HEK293 (cell line): ENCODE results near the gene KCNK17.
A peak's percentile ranks its signal among the peaks of the same experiment; 100 is the strongest.

Source experiments
- CTCF ChIA-PET: fragments of 350-600 bp; formaldehyde crosslinking; extraction: SDS; loops from one replicate; lab custom pipeline; 2021; ENCODE audit warnings: antibody characterized with exemption; lab: Yijun Ruan, JAX
- POLR2A ChIA-PET: fragments of 300-600 bp; formaldehyde crosslinking; extraction: SDS; loops from one replicate; lab custom pipeline; 2020; ENCODE audit warnings: antibody characterized with exemption, inconsistent platforms; lab: Yijun Ruan, JAX
- H3K27ac ChIP-seq: fragments of 200-500 bp; sonication (Bioruptor generic); 2 replicates; pipeline ENCODE4 v1.5.1; 2014; ENCODE audit warnings: low read depth, low read length, control low read depth, inconsistent platforms; ENCODE audit errors: extremely low read depth
- H3K36me3 ChIP-seq, 2 experiments: fragments of 200-500 bp in 1 of 2; sonication (Bioruptor generic) in 1 of 2; 1 replicate in 1 of 2; 2 replicates in 1 of 2; pipeline ENCODE4 v1.5.1; 2014 to 2017; ENCODE audit warnings: inconsistent platforms in 2 of 2, low read length in 2 of 2; ENCODE audit not compliant: control insufficient read depth in 2 of 2, insufficient read depth in 1 of 2
- H3K4me1 ChIP-seq: fragments of 200-500 bp; sonication (Bioruptor generic); 2 replicates; pipeline ENCODE4 v1.5.1; 2014; ENCODE audit warnings: mild to moderate bottlenecking, low read length, inconsistent platforms; ENCODE audit not compliant: control insufficient read depth, insufficient read depth
- H3K4me3 ChIP-seq: 2 replicates; pipeline ENCODE4 v1.5.1; 2011; ENCODE audit warnings: low read depth, mild to moderate bottlenecking, control low read depth, low read length, moderate library complexity
- H3K9me3 ChIP-seq: fragments of 200-500 bp; sonication (Bioruptor generic); 2 replicates; pipeline ENCODE4 v1.5.1; 2014; ENCODE audit warnings: low read depth, low read length, inconsistent platforms; ENCODE audit not compliant: control insufficient read depth, insufficient read depth
- EGR2 ChIP-seq: fragments of 450-650 bp; formaldehyde crosslinking; IDR thresholded peaks from 2 replicates; pipeline ENCODE4 v1.5.1; 2016; ENCODE audit warnings: low read depth, missing biosample characterization, missing genetic modification characterization
- GLI4 ChIP-seq: fragments of 450-650 bp; formaldehyde crosslinking; IDR thresholded peaks from 2 replicates; pipeline ENCODE4 v1.5.1; 2016; ENCODE audit warnings: missing biosample characterization, missing genetic modification characterization
- GLIS1 ChIP-seq: fragments of 450-650 bp; formaldehyde crosslinking; IDR thresholded peaks from 2 replicates; pipeline ENCODE4 v1.5.1; 2016; ENCODE audit warnings: missing biosample characterization, missing genetic modification characterization
- KLF9 ChIP-seq: fragments of 450-650 bp; formaldehyde crosslinking; IDR thresholded peaks from 2 replicates; pipeline ENCODE4 v1.5.1; 2016; ENCODE audit warnings: missing biosample characterization, missing genetic modification characterization, low read depth
- MZF1 ChIP-seq: fragments of 450-650 bp; formaldehyde crosslinking; IDR thresholded peaks from 2 replicates; pipeline ENCODE4 v1.5.1; 2017; ENCODE audit warnings: missing biosample characterization, missing genetic modification characterization, borderline replicate concordance
- SCRT1 ChIP-seq: fragments of 450-650 bp; formaldehyde crosslinking; IDR thresholded peaks from 2 replicates; pipeline ENCODE4 v1.5.1; 2016; ENCODE audit warnings: missing biosample characterization, missing genetic modification characterization, borderline replicate concordance
- SETDB1 ChIP-seq: IDR thresholded peaks from one replicate; pipeline ENCODE4 v1.6.1; 2017; ENCODE audit warnings: mild to moderate bottlenecking, low read length, moderate library complexity, mixed read lengths; ENCODE audit not compliant: insufficient read length
- SP3 ChIP-seq: fragments of 450-650 bp; formaldehyde crosslinking; IDR thresholded peaks from 2 replicates; pipeline ENCODE4 v1.5.1; 2016; ENCODE audit warnings: missing biosample characterization, missing genetic modification characterization
- TRIM28 ChIP-seq: IDR thresholded peaks from 2 replicates; pipeline ENCODE4 v1.6.1; 2011; ENCODE audit warnings: low read length, control low read depth, borderline replicate concordance
- ZFHX2 ChIP-seq: fragments of 450-650 bp; formaldehyde crosslinking; conservative IDR thresholded peaks from 2 replicates; pipeline ENCODE4 v1.5.1; 2016; ENCODE audit warnings: missing biosample characterization, missing genetic modification characterization
- ZFP3 ChIP-seq: fragments of 450-650 bp; formaldehyde crosslinking; IDR thresholded peaks from 2 replicates; pipeline ENCODE4 v1.5.1; 2016; ENCODE audit warnings: low read depth, missing biosample characterization, missing genetic modification characterization
- ZNF16 ChIP-seq: fragments of 450-650 bp; formaldehyde crosslinking; IDR thresholded peaks from 2 replicates; pipeline ENCODE4 v1.5.1; 2016; ENCODE audit warnings: low read depth, missing biosample characterization, missing genetic modification characterization
- ZNF473 ChIP-seq: fragments of 450-650 bp; formaldehyde crosslinking; IDR thresholded peaks from 2 replicates; pipeline ENCODE4 v1.5.1; 2017; ENCODE audit warnings: missing biosample characterization, missing genetic modification characterization
- ZNF510 ChIP-seq: fragments of 450-650 bp; formaldehyde crosslinking; IDR thresholded peaks from 2 replicates; pipeline ENCODE4 v1.5.1; 2018; ENCODE audit warnings: mild to moderate bottlenecking, missing genetic modification characterization, missing biosample characterization; ENCODE audit not compliant: insufficient replicate concordance
- ZNF558 ChIP-seq: fragments of 450-650 bp; formaldehyde crosslinking; IDR thresholded peaks from 2 replicates; pipeline ENCODE4 v1.5.1; 2016; ENCODE audit warnings: missing biosample characterization, missing genetic modification characterization
- ZNF600 ChIP-seq: fragments of 450-650 bp; formaldehyde crosslinking; IDR thresholded peaks from 2 replicates; pipeline ENCODE4 v1.5.1; 2016; ENCODE audit warnings: missing biosample characterization, missing genetic modification characterization
- ZNF610 ChIP-seq: fragments of 450-650 bp; formaldehyde crosslinking; IDR thresholded peaks from 2 replicates; pipeline ENCODE4 v1.5.1; 2016; ENCODE audit warnings: missing biosample characterization, missing genetic modification characterization, borderline replicate concordance
- ZNF776 ChIP-seq: fragments of 450-650 bp; formaldehyde crosslinking; IDR thresholded peaks from 2 replicates; pipeline ENCODE4 v1.5.0; 2017; ENCODE audit warnings: missing biosample characterization, missing genetic modification characterization, borderline replicate concordance
- TF ChIP-seq, protein P1 (sequence below): fragments of 450-650 bp; formaldehyde crosslinking; optimal IDR thresholded peaks from 2 replicates; pipeline ENCODE3; 2016; ENCODE audit warnings: missing biosample characterization, mild to moderate bottlenecking, missing genetic modification characterization
- TF ChIP-seq, protein P2 (sequence below): fragments of 450-650 bp; formaldehyde crosslinking; IDR thresholded peaks from 2 replicates; pipeline ENCODE4 v1.5.1; 2017; ENCODE audit warnings: missing biosample characterization, missing genetic modification characterization
- TF ChIP-seq, protein P3 (sequence below): fragments of 450-650 bp; formaldehyde crosslinking; conservative IDR thresholded peaks from 2 replicates; pipeline ENCODE4 v1.5.1; 2016; ENCODE audit warnings: low read depth, missing biosample characterization, missing genetic modification characterization

Gene KCNK17

DNA sequence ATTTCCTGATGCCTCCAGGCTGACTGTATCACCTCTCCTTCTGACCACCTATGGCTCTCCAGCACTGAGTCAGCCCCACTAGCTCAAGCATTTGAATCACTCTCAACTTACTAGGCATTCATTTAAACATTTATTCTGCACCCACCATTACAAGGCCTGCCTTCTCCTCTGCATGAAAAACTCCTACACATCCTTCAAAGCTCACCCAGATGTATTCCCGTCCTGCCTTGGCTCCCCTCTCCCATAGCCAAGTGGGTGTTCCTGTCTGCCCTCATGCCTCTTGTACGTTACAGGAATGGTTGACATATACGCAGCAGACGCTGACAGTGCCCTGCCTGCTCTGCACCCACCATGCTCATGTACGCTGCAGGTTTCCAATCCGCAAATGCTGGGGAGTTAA, 21.6 kb downstream of the KCNK17 start:
- no peaks in the 10 kb centered on the region for H3K9me3 ChIP-seq

DNA sequence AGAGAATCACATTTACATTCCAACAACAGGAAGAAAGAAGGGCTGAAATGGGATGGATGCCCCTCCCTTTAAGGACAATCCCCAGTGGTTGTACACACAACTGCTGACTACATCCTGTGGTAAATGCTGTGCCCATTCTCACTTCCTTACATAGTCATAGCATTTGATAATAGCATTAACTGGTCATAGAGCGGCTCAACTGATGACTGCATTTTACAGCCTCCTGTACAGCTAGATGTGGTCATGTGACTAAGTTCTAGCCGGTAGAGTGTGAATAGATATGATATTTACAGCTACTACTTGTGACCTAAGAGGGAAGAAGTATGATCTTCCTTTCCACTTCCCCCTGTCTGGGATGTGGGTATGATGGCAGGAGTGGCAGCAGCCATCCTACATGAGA, 24.7 kb downstream of the KCNK17 start:
- H3K9me3 ChIP-seq: no peaks in the 10 kb centered on the region
- CTCF ChIA-PET: interaction anchor here (0.6 to 4.4 kb wide), 3 partner anchors 13 to 287 kb away, joined by 3 to 27 read pairs (median 4); no protein-coding TSS in a partner anchor
- POLR2A ChIA-PET: no interaction called here
- TF ChIP-seq ZNF600 (tag by site-specific recombination) (no peak), ZNF16 (tag by site-specific recombination) (no peak), ZNF473 (tag by site-specific recombination) (no peak), GLI4 (tag by site-specific recombination) (no peak), ZNF610 (tag by site-specific recombination) (no peak), SETDB1 (peak; percentile 37), MZF1 (peak; percentile 79; the same call in 1 of the 2 replicates), GLIS1 (no peak), EGR2 (tag by site-specific recombination) (no peak), ZNF776 (tag by site-specific recombination) (no peak), ZNF558 (tag by site-specific recombination) (no peak), SP3 (no peak), ZFP3 (tag by site-specific recombination) (no peak), TRIM28 (peak; percentile 54; the same call in 1 of the 2 replicates)
- TF ChIP-seq, protein P1, sequence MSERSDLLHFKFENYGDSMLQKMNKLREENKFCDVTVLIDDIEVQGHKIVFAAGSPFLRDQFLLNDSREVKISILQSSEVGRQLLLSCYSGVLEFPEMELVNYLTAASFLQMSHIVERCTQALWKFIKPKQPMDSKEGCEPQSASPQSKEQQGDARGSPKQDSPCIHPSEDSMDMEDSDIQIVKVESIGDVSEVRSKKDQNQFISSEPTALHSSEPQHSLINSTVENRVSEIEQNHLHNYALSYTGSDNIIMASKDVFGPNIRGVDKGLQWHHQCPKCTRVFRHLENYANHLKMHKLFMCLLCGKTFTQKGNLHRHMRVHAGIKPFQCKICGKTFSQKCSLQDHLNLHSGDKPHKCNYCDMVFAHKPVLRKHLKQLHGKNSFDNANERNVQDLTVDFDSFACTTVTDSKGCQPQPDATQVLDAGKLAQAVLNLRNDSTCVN (tag by site-specific recombination): no peak
- TF ChIP-seq, protein P2, sequence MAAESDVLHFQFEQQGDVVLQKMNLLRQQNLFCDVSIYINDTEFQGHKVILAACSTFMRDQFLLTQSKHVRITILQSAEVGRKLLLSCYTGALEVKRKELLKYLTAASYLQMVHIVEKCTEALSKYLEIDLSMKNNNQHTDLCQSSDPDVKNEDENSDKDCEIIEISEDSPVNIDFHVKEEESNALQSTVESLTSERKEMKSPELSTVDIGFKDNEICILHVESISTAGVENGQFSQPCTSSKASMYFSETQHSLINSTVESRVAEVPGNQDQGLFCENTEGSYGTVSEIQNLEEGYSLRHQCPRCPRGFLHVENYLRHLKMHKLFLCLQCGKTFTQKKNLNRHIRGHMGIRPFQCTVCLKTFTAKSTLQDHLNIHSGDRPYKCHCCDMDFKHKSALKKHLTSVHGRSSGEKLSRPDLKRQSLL (tag by site-specific recombination): no peak
- TF ChIP-seq, all 188 proteins: peak for 3
- Histone ChIP-seq H3K36me3 (no peaks in the 10 kb centered on the region), H3K27ac (no peak overlapping the region), H3K4me3 (no peak overlapping the region), H3K4me1 (0 out of 2 replicates have a peak, but pooled peaks cover 2% of the 10 kb centered on the region)

More for the DNA sequence above, 21.6 kb downstream of the KCNK17 start:
- Histone ChIP-seq H3K36me3 (no peaks in the 10 kb centered on the region), H3K4me3 (no peak overlapping the region), H3K4me1 (0 out of 2 replicates have a peak, but pooled peaks cover 2% of the 10 kb centered on the region), H3K27ac (no peak overlapping the region)
- ChIA-PET CTCF (interaction anchor here (0.6 to 4.4 kb wide), 6 partner anchors 8 to 289 kb away, joined by 3 to 27 read pairs (median 4); no protein-coding TSS in a partner anchor), POLR2A (no interaction called here)
- peak; percentile 64 for TF ChIP-seq ZFHX2 (tag by site-specific recombination)
- no peak for TF ChIP-seq ZNF510 (tag by site-specific recombination)
- TF ChIP-seq SCRT1 (tag by site-specific recombination): no peak
- TF ChIP-seq KLF9 (tag by site-specific recombination): no peak
- peak; percentile 70 for TF ChIP-seq EGR2 (tag by site-specific recombination)
- TF ChIP-seq, protein P3, sequence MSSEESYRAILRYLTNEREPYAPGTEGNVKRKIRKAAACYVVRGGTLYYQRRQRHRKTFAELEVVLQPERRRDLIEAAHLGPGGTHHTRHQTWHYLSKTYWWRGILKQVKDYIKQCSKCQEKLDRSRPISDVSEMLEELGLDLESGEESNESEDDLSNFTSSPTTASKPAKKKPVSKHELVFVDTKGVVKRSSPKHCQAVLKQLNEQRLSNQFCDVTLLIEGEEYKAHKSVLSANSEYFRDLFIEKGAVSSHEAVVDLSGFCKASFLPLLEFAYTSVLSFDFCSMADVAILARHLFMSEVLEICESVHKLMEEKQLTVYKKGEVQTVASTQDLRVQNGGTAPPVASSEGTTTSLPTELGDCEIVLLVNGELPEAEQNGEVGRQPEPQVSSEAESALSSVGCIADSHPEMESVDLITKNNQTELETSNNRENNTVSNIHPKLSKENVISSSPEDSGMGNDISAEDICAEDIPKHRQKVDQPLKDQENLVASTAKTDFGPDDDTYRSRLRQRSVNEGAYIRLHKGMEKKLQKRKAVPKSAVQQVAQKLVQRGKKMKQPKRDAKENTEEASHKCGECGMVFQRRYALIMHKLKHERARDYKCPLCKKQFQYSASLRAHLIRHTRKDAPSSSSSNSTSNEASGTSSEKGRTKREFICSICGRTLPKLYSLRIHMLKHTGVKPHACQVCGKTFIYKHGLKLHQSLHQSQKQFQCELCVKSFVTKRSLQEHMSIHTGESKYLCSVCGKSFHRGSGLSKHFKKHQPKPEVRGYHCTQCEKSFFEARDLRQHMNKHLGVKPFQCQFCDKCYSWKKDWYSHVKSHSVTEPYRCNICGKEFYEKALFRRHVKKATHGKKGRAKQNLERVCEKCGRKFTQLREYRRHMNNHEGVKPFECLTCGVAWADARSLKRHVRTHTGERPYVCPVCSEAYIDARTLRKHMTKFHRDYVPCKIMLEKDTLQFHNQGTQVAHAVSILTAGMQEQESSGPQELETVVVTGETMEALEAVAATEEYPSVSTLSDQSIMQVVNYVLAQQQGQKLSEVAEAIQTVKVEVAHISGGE (tag by site-specific recombination): no peak
- peak; percentile 74 for TF ChIP-seq ZFP3 (tag by site-specific recombination)
